H1 (cell line): Measurements from ENCODE around the gene GABRP. TPM values are rescaled to one million over a fixed set of nuclear protein-coding genes. Genes with fewer than 3 reads are reported as not detected.

Experiments
- CBX8 ChIP-seq: fragments of 300-800, 300-1000 bp; sonication (generic); IDR thresholded peaks from 2 replicates; pipeline ENCODE4 v1.7.1; 2016; ENCODE audit warnings: low read depth, low read length, borderline replicate concordance
- CHD1 ChIP-seq: IDR thresholded peaks from 2 replicates; pipeline ENCODE4 v1.6.1; 2012; ENCODE audit warnings: low read depth, low read length, improper control_type of control experiment
- HDAC2 ChIP-seq, 2 experiments: fragments of 300-600 bp in 1 of 2; sonication (generic) in 1 of 2; IDR thresholded peaks; 2 replicates each; pipeline ENCODE4 v1.6.1; 2011 to 2012; ENCODE audit warnings: low read depth in 2 of 2, low read length in 2 of 2, mild to moderate bottlenecking in 2 of 2, moderate library complexity in 2 of 2, borderline replicate concordance in 1 of 2, inconsistent platforms in 1 of 2
- JUND ChIP-seq: IDR thresholded peaks from 2 replicates; pipeline ENCODE4 v1.6.1; 2011; ENCODE audit warnings: mild to moderate bottlenecking, improper control_type of control experiment, low read length
- MAFK ChIP-seq: IDR thresholded peaks from 2 replicates; pipeline ENCODE4 v1.6.1; 2012; ENCODE audit warnings: low read depth, mild to moderate bottlenecking, improper control_type of control experiment, low read length
- POLR2A ChIP-seq, 2 experiments: IDR thresholded peaks; 1 replicate in 1 of 2; 2 replicates in 1 of 2; pipeline ENCODE4 v1.6.1; 2011; ENCODE audit warnings: low read depth in 2 of 2, low read length in 2 of 2, mild to moderate bottlenecking in 2 of 2; ENCODE audit errors: control extremely low read depth in 1 of 2
- POLR2AphosphoS5 ChIP-seq: IDR thresholded peaks from 2 replicates; pipeline ENCODE4 v1.6.1; 2011; ENCODE audit warnings: low read depth, low read length
- RBBP5 ChIP-seq: IDR thresholded peaks from 2 replicates; pipeline ENCODE4 v1.7.1; 2012; ENCODE audit warnings: low read depth, mild to moderate bottlenecking, inconsistent platforms, low read length, moderate library complexity, borderline replicate concordance
- SP1 ChIP-seq: IDR thresholded peaks from 2 replicates; pipeline ENCODE4 v1.6.1; 2011; ENCODE audit warnings: low read depth, low read length
- SP4 ChIP-seq: IDR thresholded peaks from 2 replicates; pipeline ENCODE4 v1.6.1; 2012; ENCODE audit warnings: low read length, inconsistent platforms
- polyA plus RNA-seq, 7 experiments: library from polyadenylated mRNA; depleted of rRNA in 3 of 7; stranded (reverse) in 5 of 7; unstranded in 2 of 7; fragments of >200 nt in 5 of 7; fragments of 200-250 nt in 2 of 7; gene quantifications; 1 replicate in 5 of 7; 2 replicates in 1 of 7; 4 replicates in 1 of 7; pipeline versions ENCODE4 v1.2.1 to v1.2.3, GENCODE V29; 2011 to 2013; ENCODE audit warnings: missing spikeins in 2 of 7, mixed read lengths in 2 of 7
- total RNA-seq: library from RNA; stranded (reverse); fragmentation: NEBNext Ultra II Directional; extraction: Animal tissue kit (Norgen Biotek cat#: 25700); gene quantifications from 2 replicates; pipeline ENCODE4 v1.2.1, GENCODE V29; 2021
- TF ChIP-seq, protein P1 (sequence below): fragments of 300-600 bp; sonication (generic); IDR thresholded peaks from 2 replicates; pipeline ENCODE4 v1.7.1; 2012; ENCODE audit warnings: low read length, moderate library complexity, mild to moderate bottlenecking, inconsistent platforms; ENCODE audit not compliant: insufficient replicate concordance
- TF ChIP-seq, protein P2 (sequence below): IDR thresholded peaks from 2 replicates; pipeline ENCODE4 v1.6.1; 2012; ENCODE audit warnings: inconsistent platforms

GABRP gene
- total and polyA plus RNA-seq, 2 of the 8 experiments (the other 6 are each of a cell fraction or from before 2014, with no cell fraction given), result 3.7 to 4.0 TPM

DNA sequence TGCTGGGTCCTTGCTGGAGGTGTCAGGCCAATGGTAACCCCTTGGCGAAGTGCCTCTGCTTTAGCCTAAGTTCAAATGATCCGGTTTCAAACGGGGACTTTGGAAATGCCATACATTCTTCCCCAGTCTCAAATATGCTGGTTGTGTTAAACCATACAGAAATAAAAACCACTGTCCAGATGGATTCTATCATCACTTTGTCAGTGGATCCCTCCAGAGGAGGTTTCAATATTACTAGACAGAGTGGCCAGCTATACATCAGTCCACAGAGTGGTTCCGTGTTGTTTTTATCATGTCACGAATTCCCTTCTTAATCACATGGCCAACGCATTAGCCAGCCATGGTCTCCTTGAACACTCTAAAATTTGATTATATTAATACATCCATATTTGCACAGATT is 71.0 kb downstream of the GABRP start (continued):
- TF ChIP-seq, protein P1, sequence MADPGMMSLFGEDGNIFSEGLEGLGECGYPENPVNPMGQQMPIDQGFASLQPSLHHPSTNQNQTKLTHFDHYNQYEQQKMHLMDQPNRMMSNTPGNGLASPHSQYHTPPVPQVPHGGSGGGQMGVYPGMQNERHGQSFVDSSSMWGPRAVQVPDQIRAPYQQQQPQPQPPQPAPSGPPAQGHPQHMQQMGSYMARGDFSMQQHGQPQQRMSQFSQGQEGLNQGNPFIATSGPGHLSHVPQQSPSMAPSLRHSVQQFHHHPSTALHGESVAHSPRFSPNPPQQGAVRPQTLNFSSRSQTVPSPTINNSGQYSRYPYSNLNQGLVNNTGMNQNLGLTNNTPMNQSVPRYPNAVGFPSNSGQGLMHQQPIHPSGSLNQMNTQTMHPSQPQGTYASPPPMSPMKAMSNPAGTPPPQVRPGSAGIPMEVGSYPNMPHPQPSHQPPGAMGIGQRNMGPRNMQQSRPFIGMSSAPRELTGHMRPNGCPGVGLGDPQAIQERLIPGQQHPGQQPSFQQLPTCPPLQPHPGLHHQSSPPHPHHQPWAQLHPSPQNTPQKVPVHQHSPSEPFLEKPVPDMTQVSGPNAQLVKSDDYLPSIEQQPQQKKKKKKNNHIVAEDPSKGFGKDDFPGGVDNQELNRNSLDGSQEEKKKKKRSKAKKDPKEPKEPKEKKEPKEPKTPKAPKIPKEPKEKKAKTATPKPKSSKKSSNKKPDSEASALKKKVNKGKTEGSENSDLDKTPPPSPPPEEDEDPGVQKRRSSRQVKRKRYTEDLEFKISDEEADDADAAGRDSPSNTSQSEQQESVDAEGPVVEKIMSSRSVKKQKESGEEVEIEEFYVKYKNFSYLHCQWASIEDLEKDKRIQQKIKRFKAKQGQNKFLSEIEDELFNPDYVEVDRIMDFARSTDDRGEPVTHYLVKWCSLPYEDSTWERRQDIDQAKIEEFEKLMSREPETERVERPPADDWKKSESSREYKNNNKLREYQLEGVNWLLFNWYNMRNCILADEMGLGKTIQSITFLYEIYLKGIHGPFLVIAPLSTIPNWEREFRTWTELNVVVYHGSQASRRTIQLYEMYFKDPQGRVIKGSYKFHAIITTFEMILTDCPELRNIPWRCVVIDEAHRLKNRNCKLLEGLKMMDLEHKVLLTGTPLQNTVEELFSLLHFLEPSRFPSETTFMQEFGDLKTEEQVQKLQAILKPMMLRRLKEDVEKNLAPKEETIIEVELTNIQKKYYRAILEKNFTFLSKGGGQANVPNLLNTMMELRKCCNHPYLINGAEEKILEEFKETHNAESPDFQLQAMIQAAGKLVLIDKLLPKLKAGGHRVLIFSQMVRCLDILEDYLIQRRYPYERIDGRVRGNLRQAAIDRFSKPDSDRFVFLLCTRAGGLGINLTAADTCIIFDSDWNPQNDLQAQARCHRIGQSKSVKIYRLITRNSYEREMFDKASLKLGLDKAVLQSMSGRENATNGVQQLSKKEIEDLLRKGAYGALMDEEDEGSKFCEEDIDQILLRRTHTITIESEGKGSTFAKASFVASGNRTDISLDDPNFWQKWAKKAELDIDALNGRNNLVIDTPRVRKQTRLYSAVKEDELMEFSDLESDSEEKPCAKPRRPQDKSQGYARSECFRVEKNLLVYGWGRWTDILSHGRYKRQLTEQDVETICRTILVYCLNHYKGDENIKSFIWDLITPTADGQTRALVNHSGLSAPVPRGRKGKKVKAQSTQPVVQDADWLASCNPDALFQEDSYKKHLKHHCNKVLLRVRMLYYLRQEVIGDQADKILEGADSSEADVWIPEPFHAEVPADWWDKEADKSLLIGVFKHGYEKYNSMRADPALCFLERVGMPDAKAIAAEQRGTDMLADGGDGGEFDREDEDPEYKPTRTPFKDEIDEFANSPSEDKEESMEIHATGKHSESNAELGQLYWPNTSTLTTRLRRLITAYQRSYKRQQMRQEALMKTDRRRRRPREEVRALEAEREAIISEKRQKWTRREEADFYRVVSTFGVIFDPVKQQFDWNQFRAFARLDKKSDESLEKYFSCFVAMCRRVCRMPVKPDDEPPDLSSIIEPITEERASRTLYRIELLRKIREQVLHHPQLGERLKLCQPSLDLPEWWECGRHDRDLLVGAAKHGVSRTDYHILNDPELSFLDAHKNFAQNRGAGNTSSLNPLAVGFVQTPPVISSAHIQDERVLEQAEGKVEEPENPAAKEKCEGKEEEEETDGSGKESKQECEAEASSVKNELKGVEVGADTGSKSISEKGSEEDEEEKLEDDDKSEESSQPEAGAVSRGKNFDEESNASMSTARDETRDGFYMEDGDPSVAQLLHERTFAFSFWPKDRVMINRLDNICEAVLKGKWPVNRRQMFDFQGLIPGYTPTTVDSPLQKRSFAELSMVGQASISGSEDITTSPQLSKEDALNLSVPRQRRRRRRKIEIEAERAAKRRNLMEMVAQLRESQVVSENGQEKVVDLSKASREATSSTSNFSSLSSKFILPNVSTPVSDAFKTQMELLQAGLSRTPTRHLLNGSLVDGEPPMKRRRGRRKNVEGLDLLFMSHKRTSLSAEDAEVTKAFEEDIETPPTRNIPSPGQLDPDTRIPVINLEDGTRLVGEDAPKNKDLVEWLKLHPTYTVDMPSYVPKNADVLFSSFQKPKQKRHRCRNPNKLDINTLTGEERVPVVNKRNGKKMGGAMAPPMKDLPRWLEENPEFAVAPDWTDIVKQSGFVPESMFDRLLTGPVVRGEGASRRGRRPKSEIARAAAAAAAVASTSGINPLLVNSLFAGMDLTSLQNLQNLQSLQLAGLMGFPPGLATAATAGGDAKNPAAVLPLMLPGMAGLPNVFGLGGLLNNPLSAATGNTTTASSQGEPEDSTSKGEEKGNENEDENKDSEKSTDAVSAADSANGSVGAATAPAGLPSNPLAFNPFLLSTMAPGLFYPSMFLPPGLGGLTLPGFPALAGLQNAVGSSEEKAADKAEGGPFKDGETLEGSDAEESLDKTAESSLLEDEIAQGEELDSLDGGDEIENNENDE, result no peak
- no peak for TF ChIP-seq SP4
- no peak for TF ChIP-seq POLR2AphosphoS5
- no peak for TF ChIP-seq JUND
- TF ChIP-seq HDAC2 (IDR thresholded peaks at IDR 0.05; ENCODE audit: borderline replicate concordance in 1 of 2, low read depth in 2 of 2, low read length in 2 of 2), result no peak
- no peak for TF ChIP-seq RBBP5
- no peak for TF ChIP-seq MAFK
- no peak for TF ChIP-seq CBX8
- no peak for TF ChIP-seq CHD1
- TF ChIP-seq SP1, result no peak
- TF ChIP-seq, protein P2, sequence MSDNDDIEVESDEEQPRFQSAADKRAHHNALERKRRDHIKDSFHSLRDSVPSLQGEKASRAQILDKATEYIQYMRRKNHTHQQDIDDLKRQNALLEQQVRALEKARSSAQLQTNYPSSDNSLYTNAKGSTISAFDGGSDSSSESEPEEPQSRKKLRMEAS, result no peak
- no peak for TF ChIP-seq POLR2A (IDR thresholded peaks at IDR 0.05; ENCODE audit: control extremely low read depth in 1 of 2, low read depth in 2 of 2, low read length in 2 of 2)
